ENCODE results near the gene C1orf105.
"Not testable (repeated sequence)": the region's sequence is repeated elsewhere in the genome, so short reads cannot be mapped to it uniquely, and the experiment has no call there.

Gene C1orf105

DNA sequence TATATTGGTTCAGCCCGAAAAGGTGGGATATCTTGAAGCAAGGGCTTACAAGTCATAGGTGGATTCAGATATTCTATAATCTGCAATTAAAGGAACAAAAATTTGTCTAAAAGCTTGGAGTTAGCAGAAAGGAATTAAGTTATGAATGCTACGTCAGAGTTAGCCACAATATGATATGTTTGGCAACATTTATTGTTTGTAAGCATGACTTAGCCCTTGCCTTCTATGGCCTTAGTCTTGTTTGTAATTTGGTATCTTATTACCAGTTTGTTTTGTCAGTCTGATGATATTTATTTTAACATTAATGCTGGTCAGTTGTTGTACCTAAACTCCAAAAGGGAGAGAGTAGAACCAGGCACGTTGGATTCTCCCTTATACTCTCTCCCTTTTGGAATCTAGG lies 69.4 kb downstream of the C1orf105 start:
- DNase-seq (ENCODE audit: low spot score), result no peak

DNA sequence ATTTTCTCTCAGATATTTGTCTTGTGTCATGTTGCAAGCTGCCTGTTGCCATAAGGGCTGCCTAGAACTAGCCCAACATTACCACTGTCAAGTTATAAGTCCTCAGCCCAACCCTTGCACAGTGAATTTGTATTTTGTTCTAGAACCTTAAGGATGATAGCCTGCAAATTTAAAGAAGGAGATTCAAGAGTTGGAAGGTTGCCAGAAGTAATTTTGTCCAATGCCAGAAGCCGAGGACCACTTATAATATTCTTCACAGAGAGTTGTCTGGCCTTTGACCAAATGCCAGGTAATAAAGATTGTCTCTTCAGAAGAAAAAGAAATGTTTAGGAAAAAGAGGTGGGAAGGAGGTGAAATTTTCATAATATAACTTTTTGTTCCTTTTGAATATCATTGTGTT lies 71.9 kb downstream of the C1orf105 start:
- DNase-seq (ENCODE audit: low spot score), result no peak

DNA sequence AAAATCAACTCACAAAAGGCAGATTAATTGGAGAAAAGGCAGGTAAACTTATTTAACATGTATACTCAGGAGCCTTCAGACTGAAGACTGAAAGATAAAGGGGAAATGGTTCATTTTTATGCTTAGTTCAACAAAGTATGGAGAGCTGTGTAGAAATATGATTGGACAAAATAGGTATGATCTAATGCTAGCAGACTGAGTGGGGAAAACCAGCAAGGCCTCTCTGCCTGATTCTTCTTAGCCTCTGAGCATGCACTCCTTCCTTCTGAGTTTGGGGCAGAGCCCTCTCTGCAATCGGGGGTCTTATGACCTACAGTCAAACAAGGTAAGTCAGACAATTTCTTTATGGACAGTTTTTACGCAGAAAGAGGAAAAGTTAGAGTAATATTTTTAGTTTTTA lies 73.7 kb downstream of the C1orf105 start:
- DNase-seq (ENCODE audit: low spot score), result no peak

DNA sequence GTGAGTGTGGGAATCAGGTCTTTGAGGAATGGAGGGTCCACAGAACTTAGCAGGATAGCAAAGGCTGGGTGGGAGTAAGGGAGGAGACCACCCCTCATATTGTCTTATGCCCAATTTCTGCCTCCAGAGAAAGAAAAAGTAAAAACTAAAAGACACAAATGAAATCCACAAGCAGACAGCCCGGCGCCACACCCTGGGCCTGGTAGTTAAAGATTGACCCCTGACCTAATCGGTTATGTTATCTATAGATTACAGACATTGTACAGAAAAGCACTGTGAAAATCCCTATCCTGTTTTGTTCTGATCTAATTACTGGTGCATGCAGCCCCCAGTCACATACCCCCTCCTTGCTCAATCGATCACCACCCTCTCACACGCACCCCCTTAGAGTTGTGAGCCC lies 75.6 kb downstream of the C1orf105 start:
- DNase-seq (ENCODE audit: low spot score), result not testable (repeated sequence)

DNA sequence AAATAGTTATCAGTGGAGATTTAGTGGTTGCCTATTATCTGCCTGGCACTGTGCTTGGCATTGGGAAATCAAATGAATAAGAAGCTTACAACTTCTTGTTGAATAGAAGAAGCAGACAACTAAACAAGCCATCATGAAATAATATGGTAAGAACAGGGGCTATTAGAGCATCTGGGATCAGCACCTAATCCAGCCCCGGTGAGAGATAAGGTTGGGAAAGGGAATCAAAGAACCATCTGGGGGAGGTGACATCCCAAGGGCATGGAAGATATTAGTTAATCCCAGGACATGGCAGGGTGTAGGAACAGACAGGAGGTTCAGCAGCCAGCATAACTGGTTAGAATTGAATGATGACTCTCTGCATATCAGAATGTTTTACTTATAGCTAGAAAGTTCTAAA lies 76.2 kb downstream of the C1orf105 start:
- DNase-seq (ENCODE audit: low spot score), result no peak

DNA sequence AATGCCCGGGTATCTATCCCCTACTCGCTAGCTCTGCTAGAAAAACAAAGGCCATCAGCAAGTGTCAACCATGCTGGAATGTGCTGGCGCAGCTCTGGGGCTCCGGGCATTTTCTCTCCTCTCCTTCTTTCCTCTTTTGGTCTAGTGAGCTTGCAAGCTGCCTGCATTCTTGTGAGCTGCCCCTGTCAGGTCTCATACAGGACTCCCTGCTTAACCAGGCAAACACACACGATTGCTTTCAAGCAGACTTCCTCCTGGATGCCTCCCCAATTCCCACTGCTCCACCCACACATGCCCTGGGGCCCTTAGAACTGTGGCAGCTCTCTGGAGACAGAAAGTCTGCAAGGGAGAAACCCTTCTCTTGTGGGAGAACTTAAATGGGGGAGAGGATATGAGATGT lies 76.7 kb downstream of the C1orf105 start:
- DNase-seq (ENCODE audit: low spot score), result peak; percentile 5

DNA sequence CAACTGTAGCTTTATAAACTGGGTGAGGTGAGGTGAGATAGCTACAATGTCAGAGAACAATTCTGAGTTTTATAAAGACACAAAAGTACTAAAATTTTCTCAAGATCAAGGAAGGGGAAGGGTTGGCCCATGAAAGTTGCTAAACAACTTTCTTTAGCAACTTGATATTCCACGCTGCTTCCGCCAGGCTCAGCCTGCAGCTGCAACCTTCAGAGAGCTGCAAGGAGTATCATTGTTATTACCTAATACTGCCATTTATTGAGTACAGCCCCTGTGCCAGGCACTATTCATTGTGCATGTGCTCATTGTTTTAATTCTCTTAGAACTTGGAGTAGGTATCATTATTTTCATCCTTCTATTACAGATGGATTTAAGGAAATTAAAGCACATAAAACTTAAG lies 78.4 kb downstream of the C1orf105 start:
- DNase-seq (ENCODE audit: low spot score), result no peak

DNA sequence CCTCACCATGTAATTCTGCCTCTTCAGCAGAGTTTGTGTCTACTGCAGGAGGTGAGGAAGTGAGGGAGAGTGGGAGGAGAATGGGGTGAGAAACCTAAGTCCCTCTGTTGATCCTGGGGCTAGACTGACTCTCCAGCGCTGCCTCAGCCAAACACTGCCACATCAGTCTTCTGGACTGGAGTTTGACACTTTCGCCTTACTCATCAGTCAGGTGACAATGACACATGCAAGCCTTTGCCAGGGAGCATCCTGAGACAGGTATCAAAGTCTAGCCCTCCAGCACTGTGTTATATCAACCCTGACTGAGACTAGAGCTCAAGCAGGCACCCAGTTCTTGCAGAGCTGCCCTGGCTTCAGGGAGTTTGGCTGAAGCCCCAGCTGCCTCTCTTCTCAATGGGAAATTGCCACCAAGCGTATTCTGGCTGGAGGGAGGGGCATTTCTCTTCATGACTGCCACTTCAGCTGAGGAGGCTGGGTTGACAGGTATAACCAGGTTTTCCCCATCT lies 79.2 kb downstream of the C1orf105 start:
- peak; percentile 9 for DNase-seq (ENCODE audit: low spot score)

DNA sequence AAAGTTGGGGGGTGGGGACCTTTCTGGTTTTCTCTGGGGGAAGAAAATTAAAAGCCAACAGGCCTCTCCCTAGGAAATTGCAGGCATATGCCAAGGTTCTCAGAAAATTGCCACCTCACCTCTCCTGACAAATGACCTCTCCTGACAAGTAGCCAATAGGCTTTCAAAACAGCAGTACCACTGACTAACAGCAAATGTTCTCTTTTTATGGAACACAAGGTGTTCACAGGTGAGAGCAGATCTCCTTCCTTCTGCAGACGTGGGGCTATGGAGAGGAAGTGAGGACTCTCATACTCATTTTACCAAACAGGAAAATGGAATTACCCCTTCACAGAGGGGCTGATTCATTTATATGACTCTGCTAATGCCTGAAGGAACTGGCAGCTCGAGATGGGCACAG lies 79.7 kb downstream of the C1orf105 start:
- DNase-seq (ENCODE audit: low spot score), result no peak

DNA sequence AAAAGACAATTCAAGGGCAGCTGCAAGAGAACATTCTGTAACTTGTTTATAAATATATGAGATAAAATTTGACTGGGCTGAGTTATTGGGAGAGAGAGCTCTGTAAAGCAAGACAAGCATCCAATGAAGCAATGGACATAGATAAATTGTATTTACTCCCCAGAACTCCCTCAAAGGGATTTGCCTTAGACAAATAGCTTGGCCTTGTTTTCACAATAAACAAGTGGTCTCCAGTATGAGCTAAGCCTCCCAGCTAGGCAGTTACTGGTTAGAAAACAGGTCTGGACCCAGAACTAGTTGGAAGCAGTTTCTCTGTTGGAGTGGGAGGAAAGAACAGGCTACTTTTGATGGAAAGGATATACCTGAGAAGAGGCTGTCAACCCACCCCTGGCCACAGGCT lies 87.3 kb downstream of the C1orf105 start:
- DNase-seq (ENCODE audit: low spot score), result no peak

DNA sequence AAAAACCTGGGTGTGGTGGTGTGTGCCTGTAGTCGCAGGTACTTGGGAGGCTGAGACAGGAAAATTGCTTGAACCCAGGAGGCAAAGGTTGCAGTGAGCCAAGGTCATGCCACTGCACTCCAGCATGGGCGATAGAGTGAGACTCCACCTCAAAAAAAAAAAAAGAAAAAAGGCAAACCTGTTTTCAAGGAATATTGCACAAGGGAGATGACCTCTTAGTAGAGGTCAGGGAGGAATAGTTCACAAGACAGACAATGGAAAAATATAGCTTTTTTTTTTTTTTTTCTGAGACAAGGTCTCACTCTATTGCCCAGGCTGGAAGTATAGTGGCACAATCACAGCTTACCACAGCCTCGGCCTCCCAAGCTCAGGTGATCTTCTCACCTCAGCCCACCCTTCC lies 90.0 kb downstream of the C1orf105 start:
- no peak for DNase-seq (ENCODE audit: low spot score)

DNA sequence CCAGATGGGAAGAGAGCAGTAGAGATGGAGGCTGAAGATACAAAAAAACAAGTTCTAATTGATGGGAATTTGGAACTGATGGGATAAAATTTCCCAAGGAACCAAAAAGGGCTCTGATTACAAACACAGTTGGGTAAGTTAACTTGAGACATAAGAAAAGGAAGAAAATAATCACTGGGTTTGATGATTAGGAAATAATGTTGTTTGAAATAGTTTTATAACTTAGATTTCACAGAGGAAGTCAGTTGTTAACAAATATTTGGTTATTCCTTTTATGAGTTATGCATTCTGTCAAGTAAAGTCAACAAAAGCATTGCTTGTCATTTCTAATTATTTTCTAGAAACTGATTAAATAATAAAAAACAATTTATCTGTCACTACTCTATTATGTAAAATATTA lies 92.1 kb downstream of the C1orf105 start:
- DNase-seq (ENCODE audit: low spot score), result no peak

DNA sequence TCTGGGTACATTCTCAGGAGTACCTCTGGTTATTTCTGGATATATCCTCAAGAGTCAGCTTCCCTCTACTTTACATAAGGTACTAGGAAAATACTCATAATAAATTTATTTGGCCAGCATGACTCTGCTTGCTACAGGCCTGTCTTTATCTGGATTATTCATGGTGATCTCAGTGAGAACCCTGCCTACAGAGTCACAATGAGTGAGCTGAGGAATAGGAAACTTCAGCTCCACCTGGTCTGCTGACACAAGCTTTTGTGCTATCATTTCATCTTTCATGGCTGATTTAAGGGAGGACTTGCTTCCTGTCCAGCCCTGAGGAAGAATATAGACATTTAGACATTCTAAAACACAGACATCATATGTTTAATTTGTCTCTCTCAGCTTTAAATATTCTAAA lies 93.0 kb downstream of the C1orf105 start:
- no peak for DNase-seq (ENCODE audit: low spot score)

DNA sequence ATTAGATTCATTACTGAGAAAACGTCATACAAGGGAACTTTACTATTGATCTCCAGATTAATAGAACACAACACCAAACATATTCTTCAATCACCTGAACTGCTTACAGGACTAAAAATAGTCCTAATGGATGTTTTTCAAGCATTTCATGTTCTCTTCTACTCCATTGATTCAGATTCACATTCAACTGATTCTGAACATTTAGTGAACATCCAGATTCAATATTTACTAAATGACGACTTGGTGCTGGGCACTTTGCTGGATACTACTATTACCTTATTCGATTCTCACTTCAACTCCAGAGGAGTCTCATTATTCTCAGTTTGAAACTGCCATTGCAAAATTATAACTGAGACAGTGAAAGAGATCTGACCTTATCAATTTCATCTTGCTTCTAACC lies 93.6 kb downstream of the C1orf105 start:
- DNase-seq (ENCODE audit: low spot score), result no peak

DNA sequence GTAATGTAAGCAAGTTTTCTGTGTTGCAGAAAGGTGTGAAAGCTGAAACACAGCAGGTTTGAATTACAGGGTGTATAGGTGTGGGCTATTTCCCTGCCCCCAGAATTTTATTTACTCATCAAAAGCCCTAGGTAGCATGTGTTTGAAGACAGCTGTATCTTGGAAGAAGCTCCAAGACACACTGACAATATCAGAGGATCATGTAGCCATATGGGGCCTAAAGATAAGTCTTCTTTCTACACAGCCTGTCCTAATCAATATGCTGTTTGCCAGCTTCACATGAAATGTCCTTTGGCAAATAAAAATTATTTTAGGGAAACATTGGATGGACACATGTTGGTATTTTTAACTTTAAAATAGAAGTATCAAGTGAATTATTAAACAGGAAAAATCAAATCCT lies 95.0 kb downstream of the C1orf105 start:
- no peak for DNase-seq (ENCODE audit: low spot score)

DNA sequence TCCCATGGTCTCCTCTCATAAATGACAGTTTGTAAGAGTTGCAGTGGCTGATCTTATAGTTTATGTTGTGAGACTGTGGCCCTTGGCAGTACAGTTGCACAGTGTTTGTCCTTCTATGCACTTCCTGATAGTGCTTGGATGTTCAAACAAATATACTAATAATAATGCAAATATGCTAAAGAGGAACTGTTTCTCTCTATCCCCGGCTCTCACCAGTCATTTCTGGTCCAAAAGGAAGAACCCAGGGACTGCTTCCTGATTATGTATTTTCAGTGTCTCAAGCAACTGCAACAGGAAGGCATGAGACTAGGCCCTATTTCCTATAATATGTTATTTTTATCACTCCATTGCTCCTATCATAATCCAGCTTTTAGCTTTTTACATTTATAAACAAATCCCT lies 95.4 kb downstream of the C1orf105 start:
- no peak for DNase-seq (ENCODE audit: low spot score)

DNA sequence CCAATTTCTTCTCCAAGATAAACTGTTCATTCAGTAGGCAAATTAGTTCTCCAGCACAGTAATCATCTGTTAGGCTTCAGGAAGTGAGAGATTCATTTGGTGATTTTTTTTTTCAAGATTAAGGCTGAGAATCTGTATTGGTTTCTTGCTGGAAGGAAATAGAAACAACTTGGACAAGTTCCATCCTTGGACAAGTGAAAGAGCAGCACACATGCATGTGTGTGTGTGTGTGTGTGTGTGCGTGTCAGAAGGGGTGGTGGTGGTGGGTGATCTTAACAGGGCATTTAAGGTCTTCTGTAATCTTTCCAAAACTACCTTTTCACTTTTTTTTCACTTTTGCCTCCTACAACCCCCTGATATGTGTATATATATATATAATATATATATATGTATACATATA lies 96.6 kb downstream of the C1orf105 start:
- no peak for DNase-seq (ENCODE audit: low spot score)

DNA sequence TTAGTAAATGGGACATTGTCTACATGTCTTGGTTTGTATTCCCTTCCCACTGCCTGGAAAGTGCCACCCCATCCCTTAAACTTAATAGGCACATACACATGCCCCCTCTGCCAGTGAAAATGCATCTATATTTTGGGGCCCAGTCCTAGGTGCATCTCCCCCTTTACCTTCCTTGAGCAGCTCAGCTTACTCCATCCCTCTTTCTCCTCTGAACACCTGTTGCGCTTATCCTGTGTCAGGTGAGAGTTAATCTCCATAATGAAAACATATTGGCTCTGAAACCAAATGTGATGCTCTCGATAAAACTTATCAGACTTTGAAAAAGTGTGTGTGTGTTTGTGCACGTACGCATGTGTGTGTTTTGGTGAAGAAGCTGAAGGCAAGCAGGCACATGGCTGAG lies 97.1 kb downstream of the C1orf105 start:
- DNase-seq (ENCODE audit: low spot score), result no peak
